ENCODE results near the gene MEDAG. TPM values are rescaled to one million over a fixed set of nuclear protein-coding genes. Genes with fewer than 3 reads are reported as not detected.

MEDAG gene
- total RNA-seq, 1 experiment from 2014 or later, result 0.67 TPM

GRCh38 chr13:30867089-30867669 lies 38.9 kb upstream of the MEDAG start:
- ChIA-PET CTCF (interaction anchor here (0.7 kb wide), 1 partner anchor 105 kb away, joined by 3 read pairs; no protein-coding TSS in a partner anchor), POLR2A (interaction anchor here (0.6 kb wide), 1 partner anchor 250 kb away, joined by 4 read pairs; no protein-coding TSS in a partner anchor)
- Histone ChIP-seq H3K27me3 (ENCODE audit: control insufficient read depth, insufficient read depth, low read length) (no peaks in the 10 kb centered on the region), H3K4me3 (ENCODE audit: low read depth in 2 of 2, low read length in 2 of 2) (no peak overlapping the region), H3K27ac (ENCODE audit: low read length) (peak overlapping the region; percentile 93; the same call in 1 of the 2 replicates), H3K36me3 (ENCODE audit: control insufficient read depth, insufficient read depth, low read length) (no peaks in the 10 kb centered on the region), H3K9me3 (ENCODE audit: control insufficient read depth, insufficient read depth, low read depth, low read length) (no peaks in the 10 kb centered on the region), H3K4me1 (ENCODE audit: control insufficient read depth, insufficient read depth, low read length) (peaks cover 25% of the 10 kb centered on the region)
- intact Hi-C loops (cut with micrococcal nuclease; ENCODE audit: unreplicated experiment), result no loop called here
- in situ Hi-C loops (cut with HindIII; ENCODE audit: low pct_unique_long_range_greater_than_20kb, low sequenced_read_pairs), result no loop called here
- BruUV-seq (replicated peaks), result no TSS peak
- DNase-seq (ENCODE audit: low read depth, low spot score) (no peak), ATAC-seq (no peak)
- TF ChIP-seq REST (IDR thresholded peaks at IDR 0.05; ENCODE audit: insufficient read depth in 1 of 2, low read depth in 2 of 2, low read length in 1 of 2) (no peak), SIN3A (IDR thresholded peaks at IDR 0.05; ENCODE audit: borderline replicate concordance, insufficient read depth, low read depth, low read length) (no peak), CTCF (IDR thresholded peaks at IDR 0.05) (no peak), POLR2AphosphoS5 (IDR thresholded peaks at IDR 0.05; ENCODE audit: low read depth, low read length) (no peak), TCF7L2 (IDR thresholded peaks at IDR 0.05; ENCODE audit: low read depth, low read length) (no peak)

GRCh38 chr13:30868799-30869470 lies 37.1 kb upstream of the MEDAG start:
- no peaks in the 10 kb centered on the region for H3K36me3 ChIP-seq (ENCODE audit: control insufficient read depth, insufficient read depth, low read length)
- BruUV-seq (replicated peaks), result no TSS peak
- TF ChIP-seq SIN3A (IDR thresholded peaks at IDR 0.05; ENCODE audit: borderline replicate concordance, insufficient read depth, low read depth, low read length), result no peak
- no peak for TF ChIP-seq CTCF (IDR thresholded peaks at IDR 0.05)
- TF ChIP-seq TCF7L2 (IDR thresholded peaks at IDR 0.05; ENCODE audit: low read depth, low read length), result no peak
- in situ Hi-C loops (cut with HindIII; ENCODE audit: low pct_unique_long_range_greater_than_20kb, low sequenced_read_pairs) (no loop called here), intact Hi-C loops (cut with micrococcal nuclease; ENCODE audit: unreplicated experiment) (no loop called here)
- POLR2A ChIA-PET, result interaction anchor here (0.6 to 0.7 kb wide), 2 partner anchors 40 to 506 kb away, joined by 3 to 13 read pairs; no protein-coding TSS in a partner anchor
- no peaks in the 10 kb centered on the region for H3K9me3 ChIP-seq (ENCODE audit: control insufficient read depth, insufficient read depth, low read depth, low read length)
- H3K4me1 ChIP-seq (ENCODE audit: control insufficient read depth, insufficient read depth, low read length), result peaks cover 25% of the 10 kb centered on the region
- H3K27me3 ChIP-seq (ENCODE audit: control insufficient read depth, insufficient read depth, low read length), result no peaks in the 10 kb centered on the region
- DNase-seq (ENCODE audit: low read depth, low spot score) (no peak), ATAC-seq (no peak)
- H3K4me3 ChIP-seq (ENCODE audit: low read depth in 2 of 2, low read length in 2 of 2), result no peak overlapping the region
- no peak overlapping the region for H3K27ac ChIP-seq (ENCODE audit: low read length)
- CTCF ChIA-PET, result no interaction called here

All from Panc1 (cell line).